WTC11 (cell line): ENCODE data around the gene PHF13. TPM values are rescaled to one million over a fixed set of nuclear protein-coding genes. Genes with fewer than 3 reads are reported as not detected.
A peak's percentile ranks its signal among the peaks of the same experiment; 100 is the strongest.

Experiments
- E2F4 ChIP-seq: sonication (generic); formaldehyde crosslinking; IDR thresholded peaks from 2 replicates; pipeline ENCODE4 v1.8.1; 2022; ENCODE audit warnings: low read depth, mild to moderate bottlenecking, moderate library complexity, missing genetic modification reagents, borderline replicate concordance
- E2F5 ChIP-seq: sonication (generic); formaldehyde crosslinking; IDR thresholded peaks from 2 replicates; pipeline ENCODE4 v1.8.1; 2022; ENCODE audit warnings: mild to moderate bottlenecking, moderate library complexity, missing genetic modification reagents
- ETV6 ChIP-seq: sonication (generic); formaldehyde crosslinking; IDR thresholded peaks from 2 replicates; pipeline ENCODE4 v1.8.1; 2022; ENCODE audit warnings: mild to moderate bottlenecking, missing genetic modification reagents
- FOXK1 ChIP-seq: sonication (generic); formaldehyde crosslinking; IDR thresholded peaks from 2 replicates; pipeline ENCODE4 v1.8.0; 2022; ENCODE audit warnings: mild to moderate bottlenecking, moderate library complexity, missing genetic modification reagents
- FOXP1 ChIP-seq: sonication (generic); formaldehyde crosslinking; IDR thresholded peaks from 2 replicates; pipeline ENCODE4 v1.8.0; 2022; ENCODE audit warnings: missing genetic modification reagents, mild to moderate bottlenecking, moderate library complexity, borderline replicate concordance
- FOXP4 ChIP-seq: sonication (generic); formaldehyde crosslinking; IDR thresholded peaks from 2 replicates; pipeline ENCODE4 v1.8.0; 2022; ENCODE audit warnings: mild to moderate bottlenecking, missing genetic modification reagents
- GTF2I ChIP-seq: fragments of 250-450 bp; sonication (Bioruptor Pico); conservative IDR thresholded peaks from 2 replicates; pipeline ENCODE4 v1.4.0; 2021; ENCODE audit warnings: mild to moderate bottlenecking
- JUN ChIP-seq: sonication (generic); formaldehyde crosslinking; IDR thresholded peaks from 2 replicates; pipeline ENCODE4 v1.8.0; 2023; ENCODE audit warnings: mild to moderate bottlenecking, missing genetic modification reagents
- NFYB ChIP-seq: sonication (generic); formaldehyde crosslinking; conservative IDR thresholded peaks from 2 replicates; pipeline ENCODE4 v1.8.0; 2022; ENCODE audit warnings: low read depth, missing genetic modification reagents
- OVOL2 ChIP-seq: fragments of 250-450 bp; sonication (Bioruptor Pico); IDR thresholded peaks from 2 replicates; pipeline ENCODE4 v1.9.0; 2021; ENCODE audit warnings: mild to moderate bottlenecking, borderline replicate concordance
- ZNF121 ChIP-seq: sonication (generic); formaldehyde crosslinking; IDR thresholded peaks from 2 replicates; pipeline ENCODE4 v1.8.0; 2023; ENCODE audit warnings: missing genetic modification reagents
- ZNF263 ChIP-seq: sonication (generic); formaldehyde crosslinking; IDR thresholded peaks from 2 replicates; pipeline ENCODE4 v1.8.1; 2022; ENCODE audit warnings: low read depth, mild to moderate bottlenecking, moderate library complexity, missing genetic modification reagents
- total RNA-seq: library from RNA; stranded (reverse); gene quantifications from 3 replicates; pipeline ENCODE4 v1.2.3, GENCODE V29; 2021
- TF ChIP-seq, protein P1 (sequence below): sonication (generic); formaldehyde crosslinking; IDR thresholded peaks from 2 replicates; pipeline ENCODE4 v1.8.0; 2023; ENCODE audit warnings: mild to moderate bottlenecking, missing genetic modification reagents
- TF ChIP-seq, protein P2 (sequence below): fragments of 250-450 bp; sonication (Bioruptor Pico); IDR thresholded peaks from 2 replicates; pipeline ENCODE4 v2.1.2; 2022; ENCODE audit warnings: mild to moderate bottlenecking, moderate library complexity
- TF ChIP-seq, protein P3 (sequence below): sonication (generic); formaldehyde crosslinking; IDR thresholded peaks from 2 replicates; pipeline ENCODE4 v1.8.0; 2022; ENCODE audit warnings: missing genetic modification reagents
- TF ChIP-seq, protein P4 (sequence below): sonication (generic); formaldehyde crosslinking; IDR thresholded peaks from 2 replicates; pipeline ENCODE4 v1.8.1; 2023; ENCODE audit warnings: mild to moderate bottlenecking, missing genetic modification reagents

PHF13 gene
- total RNA-seq, 1 experiment from 2014 or later = 39.6 TPM

- TF ChIP-seq, protein P1, sequence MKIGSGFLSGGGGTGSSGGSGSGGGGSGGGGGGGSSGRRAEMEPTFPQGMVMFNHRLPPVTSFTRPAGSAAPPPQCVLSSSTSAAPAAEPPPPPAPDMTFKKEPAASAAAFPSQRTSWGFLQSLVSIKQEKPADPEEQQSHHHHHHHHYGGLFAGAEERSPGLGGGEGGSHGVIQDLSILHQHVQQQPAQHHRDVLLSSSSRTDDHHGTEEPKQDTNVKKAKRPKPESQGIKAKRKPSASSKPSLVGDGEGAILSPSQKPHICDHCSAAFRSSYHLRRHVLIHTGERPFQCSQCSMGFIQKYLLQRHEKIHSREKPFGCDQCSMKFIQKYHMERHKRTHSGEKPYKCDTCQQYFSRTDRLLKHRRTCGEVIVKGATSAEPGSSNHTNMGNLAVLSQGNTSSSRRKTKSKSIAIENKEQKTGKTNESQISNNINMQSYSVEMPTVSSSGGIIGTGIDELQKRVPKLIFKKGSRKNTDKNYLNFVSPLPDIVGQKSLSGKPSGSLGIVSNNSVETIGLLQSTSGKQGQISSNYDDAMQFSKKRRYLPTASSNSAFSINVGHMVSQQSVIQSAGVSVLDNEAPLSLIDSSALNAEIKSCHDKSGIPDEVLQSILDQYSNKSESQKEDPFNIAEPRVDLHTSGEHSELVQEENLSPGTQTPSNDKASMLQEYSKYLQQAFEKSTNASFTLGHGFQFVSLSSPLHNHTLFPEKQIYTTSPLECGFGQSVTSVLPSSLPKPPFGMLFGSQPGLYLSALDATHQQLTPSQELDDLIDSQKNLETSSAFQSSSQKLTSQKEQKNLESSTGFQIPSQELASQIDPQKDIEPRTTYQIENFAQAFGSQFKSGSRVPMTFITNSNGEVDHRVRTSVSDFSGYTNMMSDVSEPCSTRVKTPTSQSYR (CRISPR knock-in tag) = no peak
- TF ChIP-seq FOXP1 (CRISPR knock-in tag) (peak; percentile 55), JUN (CRISPR knock-in tag) (peak; percentile 59; the same call in 1 of the 2 replicates), ZNF121 (no peak), OVOL2 (no peak), NFYB (CRISPR knock-in tag) (0 out of 2 replicates have a peak, but pooled peaks have one; percentile 13), E2F5 (CRISPR knock-in tag) (0 out of 2 replicates have a peak, but pooled peaks have one; percentile 54), E2F4 (peak; percentile 18; the same call in 1 of the 2 replicates), FOXK1 (0 out of 2 replicates have a peak, but pooled peaks have one; percentile 27), FOXP4 (CRISPR knock-in tag) (peak; percentile 34; the same call in 1 of the 2 replicates), GTF2I (CRISPR knock-in tag) (no peak), ETV6 (CRISPR knock-in tag) (peak; percentile 12), ZNF263 (CRISPR knock-in tag) (0 out of 2 replicates have a peak, but pooled peaks have one; percentile 41)
- TF ChIP-seq, protein P2, sequence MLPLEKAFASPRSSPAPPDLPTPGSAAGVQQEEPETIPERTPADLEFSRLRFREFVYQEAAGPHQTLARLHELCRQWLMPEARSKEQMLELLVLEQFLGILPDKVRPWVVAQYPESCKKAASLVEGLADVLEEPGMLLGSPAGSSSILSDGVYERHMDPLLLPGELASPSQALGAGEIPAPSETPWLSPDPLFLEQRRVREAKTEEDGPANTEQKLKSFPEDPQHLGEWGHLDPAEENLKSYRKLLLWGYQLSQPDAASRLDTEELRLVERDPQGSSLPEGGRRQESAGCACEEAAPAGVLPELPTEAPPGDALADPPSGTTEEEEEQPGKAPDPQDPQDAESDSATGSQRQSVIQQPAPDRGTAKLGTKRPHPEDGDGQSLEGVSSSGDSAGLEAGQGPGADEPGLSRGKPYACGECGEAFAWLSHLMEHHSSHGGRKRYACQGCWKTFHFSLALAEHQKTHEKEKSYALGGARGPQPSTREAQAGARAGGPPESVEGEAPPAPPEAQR = no peak
- TF ChIP-seq, protein P3, sequence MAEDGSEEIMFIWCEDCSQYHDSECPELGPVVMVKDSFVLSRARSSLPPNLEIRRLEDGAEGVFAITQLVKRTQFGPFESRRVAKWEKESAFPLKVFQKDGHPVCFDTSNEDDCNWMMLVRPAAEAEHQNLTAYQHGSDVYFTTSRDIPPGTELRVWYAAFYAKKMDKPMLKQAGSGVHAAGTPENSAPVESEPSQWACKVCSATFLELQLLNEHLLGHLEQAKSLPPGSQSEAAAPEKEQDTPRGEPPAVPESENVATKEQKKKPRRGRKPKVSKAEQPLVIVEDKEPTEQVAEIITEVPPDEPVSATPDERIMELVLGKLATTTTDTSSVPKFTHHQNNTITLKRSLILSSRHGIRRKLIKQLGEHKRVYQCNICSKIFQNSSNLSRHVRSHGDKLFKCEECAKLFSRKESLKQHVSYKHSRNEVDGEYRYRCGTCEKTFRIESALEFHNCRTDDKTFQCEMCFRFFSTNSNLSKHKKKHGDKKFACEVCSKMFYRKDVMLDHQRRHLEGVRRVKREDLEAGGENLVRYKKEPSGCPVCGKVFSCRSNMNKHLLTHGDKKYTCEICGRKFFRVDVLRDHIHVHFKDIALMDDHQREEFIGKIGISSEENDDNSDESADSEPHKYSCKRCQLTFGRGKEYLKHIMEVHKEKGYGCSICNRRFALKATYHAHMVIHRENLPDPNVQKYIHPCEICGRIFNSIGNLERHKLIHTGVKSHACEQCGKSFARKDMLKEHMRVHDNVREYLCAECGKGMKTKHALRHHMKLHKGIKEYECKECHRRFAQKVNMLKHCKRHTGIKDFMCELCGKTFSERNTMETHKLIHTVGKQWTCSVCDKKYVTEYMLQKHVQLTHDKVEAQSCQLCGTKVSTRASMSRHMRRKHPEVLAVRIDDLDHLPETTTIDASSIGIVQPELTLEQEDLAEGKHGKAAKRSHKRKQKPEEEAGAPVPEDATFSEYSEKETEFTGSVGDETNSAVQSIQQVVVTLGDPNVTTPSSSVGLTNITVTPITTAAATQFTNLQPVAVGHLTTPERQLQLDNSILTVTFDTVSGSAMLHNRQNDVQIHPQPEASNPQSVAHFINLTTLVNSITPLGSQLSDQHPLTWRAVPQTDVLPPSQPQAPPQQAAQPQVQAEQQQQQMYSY = no peak
- TF ChIP-seq, protein P4, sequence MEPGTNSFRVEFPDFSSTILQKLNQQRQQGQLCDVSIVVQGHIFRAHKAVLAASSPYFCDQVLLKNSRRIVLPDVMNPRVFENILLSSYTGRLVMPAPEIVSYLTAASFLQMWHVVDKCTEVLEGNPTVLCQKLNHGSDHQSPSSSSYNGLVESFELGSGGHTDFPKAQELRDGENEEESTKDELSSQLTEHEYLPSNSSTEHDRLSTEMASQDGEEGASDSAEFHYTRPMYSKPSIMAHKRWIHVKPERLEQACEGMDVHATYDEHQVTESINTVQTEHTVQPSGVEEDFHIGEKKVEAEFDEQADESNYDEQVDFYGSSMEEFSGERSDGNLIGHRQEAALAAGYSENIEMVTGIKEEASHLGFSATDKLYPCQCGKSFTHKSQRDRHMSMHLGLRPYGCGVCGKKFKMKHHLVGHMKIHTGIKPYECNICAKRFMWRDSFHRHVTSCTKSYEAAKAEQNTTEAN (CRISPR knock-in tag) = no peak
- TF ChIP-seq, all 79 proteins: peak for 15
Measured at GRCh38 chr1:6624710-6625583, 11.4 kb downstream of the PHF13 start, which contains the start of gene THAP3 (continued).
